ENCODE measurements around the gene TEX53.

GRCh38 chr9:114627553-114627952, 30.1 kb downstream of the TEX53 start:
- no peak for TF ChIP-seq POLR2A (IDR thresholded peaks at IDR 0.05; ENCODE audit: low read length)
- no peak for TF ChIP-seq GATA1 (IDR thresholded peaks at IDR 0.05; ENCODE audit: low read depth, low read length)

Data from erythroblast (primary cell).